T-helper 1 cell treated with Interleukin-12 subunit alpha and Interleukin-12 subunit beta and Interleukin-4 antibody, amounts not matched to agents 30 μg/mL and 1 μg/mL, for 36 hours (primary cell): Measurements from ENCODE around the gene CEP57L1.
"Not testable (repeated sequence)": the region's sequence is repeated elsewhere in the genome, so short reads cannot be mapped to it uniquely, and the experiment has no call there.

ENCODE experiments used
- H3K27ac Mint-ChIP-seq: one replicate; pipeline ENCODE4 v1.8.0; 2021; ENCODE audit warnings: mild to moderate bottlenecking, mixed read lengths
- H3K27me3 Mint-ChIP-seq: one replicate; pipeline ENCODE4 v1.8.0; 2021; ENCODE audit warnings: low read depth, mixed read lengths
- H3K36me3 Mint-ChIP-seq: one replicate; pipeline ENCODE4 v1.8.0; 2021; ENCODE audit warnings: low read depth, mixed read lengths
- H3K4me1 Mint-ChIP-seq: one replicate; pipeline ENCODE4 v1.8.0; 2021; ENCODE audit warnings: low read depth, mixed read lengths
- H3K4me3 Mint-ChIP-seq: one replicate; pipeline ENCODE4 v1.8.0; 2021; ENCODE audit warnings: mild to moderate bottlenecking, moderate library complexity, mixed read lengths
- H3K9me3 Mint-ChIP-seq: one replicate; pipeline ENCODE4 v1.8.0; 2021; ENCODE audit warnings: mixed read lengths

The CEP57L1 gene

GRCh38 chr6:109117346-109118035, 22.2 kb downstream of the CEP57L1 start:
- Mint-ChIP-seq H3K27me3 (no peaks in the 10 kb centered on the region), H3K36me3 (no peaks in the 10 kb centered on the region), H3K9me3 (no peaks in the 10 kb centered on the region), H3K4me3 (no peak overlapping the region), H3K4me1 (peaks cover 15% of the 10 kb centered on the region), H3K27ac (no peak overlapping the region)

GRCh38 chr6:109118337-109118736, 23.0 kb downstream of the CEP57L1 start:
- no peaks in the 10 kb centered on the region for H3K27me3 Mint-ChIP-seq
- H3K9me3 Mint-ChIP-seq: no peaks in the 10 kb centered on the region
- no peaks in the 10 kb centered on the region for H3K36me3 Mint-ChIP-seq
- no peak overlapping the region for H3K27ac Mint-ChIP-seq
- no peak overlapping the region for H3K4me3 Mint-ChIP-seq
- peaks cover 13% of the 10 kb centered on the region for H3K4me1 Mint-ChIP-seq

- H3K27ac Mint-ChIP-seq: no peak overlapping the region
- no peaks in the 10 kb centered on the region for H3K27me3 Mint-ChIP-seq
- H3K9me3 Mint-ChIP-seq: no peaks in the 10 kb centered on the region
- no peak overlapping the region for H3K4me3 Mint-ChIP-seq
- H3K36me3 Mint-ChIP-seq: no peaks in the 10 kb centered on the region
- peaks cover 13% of the 10 kb centered on the region for H3K4me1 Mint-ChIP-seq
These were observed 23.6 kb downstream of the CEP57L1 start for GRCh38 chr6:109118871-109119354.

- Mint-ChIP-seq H3K27ac (no peak overlapping the region), H3K36me3 (no peaks in the 10 kb centered on the region), H3K27me3 (no peaks in the 10 kb centered on the region), H3K9me3 (no peaks in the 10 kb centered on the region), H3K4me1 (peaks cover 11% of the 10 kb centered on the region), H3K4me3 (no peak overlapping the region)
These were observed 26.1 kb downstream of the CEP57L1 start for GRCh38 chr6:109121411-109121810.

- H3K4me1 Mint-ChIP-seq: peaks cover 11% of the 10 kb centered on the region
- H3K27me3 Mint-ChIP-seq: no peaks in the 10 kb centered on the region
- H3K36me3 Mint-ChIP-seq: no peaks in the 10 kb centered on the region
- H3K27ac Mint-ChIP-seq: no peak overlapping the region
- H3K4me3 Mint-ChIP-seq: no peak overlapping the region
- H3K9me3 Mint-ChIP-seq: no peaks in the 10 kb centered on the region
These were observed 28.9 kb downstream of the CEP57L1 start for GRCh38 chr6:109124219-109124618.

- Mint-ChIP-seq H3K36me3 (peaks cover 3% of the 10 kb centered on the region), H3K27ac (no peak overlapping the region), H3K9me3 (no peaks in the 10 kb centered on the region), H3K4me3 (no peak overlapping the region), H3K27me3 (no peaks in the 10 kb centered on the region), H3K4me1 (peaks cover 7% of the 10 kb centered on the region)
These were observed 30.2 kb downstream of the CEP57L1 start for GRCh38 chr6:109125504-109125903.

GRCh38 chr6:109130065-109130464, 34.8 kb downstream of the CEP57L1 start:
- H3K36me3 Mint-ChIP-seq: peaks cover 11% of the 10 kb centered on the region
- H3K27ac Mint-ChIP-seq: no peak overlapping the region
- peaks cover 2% of the 10 kb centered on the region for H3K4me1 Mint-ChIP-seq
- H3K9me3 Mint-ChIP-seq: peaks cover 6% of the 10 kb centered on the region
- no peak overlapping the region for H3K4me3 Mint-ChIP-seq
- H3K27me3 Mint-ChIP-seq: no peaks in the 10 kb centered on the region

GRCh38 chr6:109135600-109135999, 40.3 kb downstream of the CEP57L1 start:
- not testable (repeated sequence) for H3K9me3 Mint-ChIP-seq, H3K27ac Mint-ChIP-seq, H3K36me3 Mint-ChIP-seq, H3K4me1 Mint-ChIP-seq, H3K4me3 Mint-ChIP-seq, H3K27me3 Mint-ChIP-seq

- H3K27ac Mint-ChIP-seq, H3K27me3 Mint-ChIP-seq, H3K4me1 Mint-ChIP-seq: not testable (repeated sequence)
These were observed 40.7 kb downstream of the CEP57L1 start for GRCh38 chr6:109136039-109136438.

GRCh38 chr6:109136530-109136929, 41.2 kb downstream of the CEP57L1 start:
- H3K36me3 Mint-ChIP-seq: peaks cover 13% of the 10 kb centered on the region
- H3K4me1 Mint-ChIP-seq, H3K4me3 Mint-ChIP-seq, H3K9me3 Mint-ChIP-seq, H3K27ac Mint-ChIP-seq, H3K27me3 Mint-ChIP-seq: not testable (repeated sequence)

More at GRCh38 chr6:109136039-109136438, 40.7 kb downstream of the CEP57L1 start:
- not testable (repeated sequence) for H3K36me3 Mint-ChIP-seq, H3K9me3 Mint-ChIP-seq, H3K4me3 Mint-ChIP-seq

GRCh38 chr6:109139109-109139508, 43.8 kb downstream of the CEP57L1 start:
- Mint-ChIP-seq H3K9me3 (peaks cover 4% of the 10 kb centered on the region), H3K27me3 (no peaks in the 10 kb centered on the region), H3K4me3 (no peak overlapping the region), H3K4me1 (peaks cover 2% of the 10 kb centered on the region), H3K27ac (no peak overlapping the region), H3K36me3 (peaks cover 13% of the 10 kb centered on the region)

- H3K9me3 Mint-ChIP-seq, H3K27ac Mint-ChIP-seq, H3K4me3 Mint-ChIP-seq, H3K4me1 Mint-ChIP-seq, H3K27me3 Mint-ChIP-seq: not testable (repeated sequence)
- peaks cover 11% of the 10 kb centered on the region for H3K36me3 Mint-ChIP-seq
These were observed 46.8 kb downstream of the CEP57L1 start for GRCh38 chr6:109142067-109142466.

GRCh38 chr6:109143191-109143590, 47.9 kb downstream of the CEP57L1 start:
- peaks cover 15% of the 10 kb centered on the region for H3K36me3 Mint-ChIP-seq
- H3K4me3 Mint-ChIP-seq: no peak overlapping the region
- no peaks in the 10 kb centered on the region for H3K9me3 Mint-ChIP-seq
- H3K27ac Mint-ChIP-seq: no peak overlapping the region
- H3K4me1 Mint-ChIP-seq: peaks cover 2% of the 10 kb centered on the region
- H3K27me3 Mint-ChIP-seq: no peaks in the 10 kb centered on the region

GRCh38 chr6:109148251-109148650, 52.9 kb downstream of the CEP57L1 start:
- not testable (repeated sequence) for H3K27ac Mint-ChIP-seq, H3K4me3 Mint-ChIP-seq, H3K27me3 Mint-ChIP-seq, H3K4me1 Mint-ChIP-seq, H3K9me3 Mint-ChIP-seq
- H3K36me3 Mint-ChIP-seq: peaks cover 19% of the 10 kb centered on the region

GRCh38 chr6:109148716-109149115, 53.4 kb downstream of the CEP57L1 start:
- H3K27ac Mint-ChIP-seq, H3K4me1 Mint-ChIP-seq, H3K4me3 Mint-ChIP-seq, H3K9me3 Mint-ChIP-seq, H3K27me3 Mint-ChIP-seq: not testable (repeated sequence)
- H3K36me3 Mint-ChIP-seq: peaks cover 19% of the 10 kb centered on the region

GRCh38 chr6:109153752-109154151, 58.4 kb downstream of the CEP57L1 start:
- H3K9me3 Mint-ChIP-seq: peaks cover 9% of the 10 kb centered on the region
- no peak overlapping the region for H3K27ac Mint-ChIP-seq
- peaks cover 21% of the 10 kb centered on the region for H3K36me3 Mint-ChIP-seq
- no peaks in the 10 kb centered on the region for H3K4me1 Mint-ChIP-seq
- H3K27me3 Mint-ChIP-seq: no peaks in the 10 kb centered on the region
- no peak overlapping the region for H3K4me3 Mint-ChIP-seq
